ENCODE results near the gene TOGARAM1. TPM values are rescaled to one million over a fixed set of nuclear protein-coding genes. Genes with fewer than 3 reads are reported as not detected.

Gene TOGARAM1
- total and polyA plus RNA-seq, 9 of the 15 experiments (the other 6 are each of a cell fraction or from before 2014, with no cell fraction given) = 1.3 to 6.4 (median 3.7) TPM

DNA sequence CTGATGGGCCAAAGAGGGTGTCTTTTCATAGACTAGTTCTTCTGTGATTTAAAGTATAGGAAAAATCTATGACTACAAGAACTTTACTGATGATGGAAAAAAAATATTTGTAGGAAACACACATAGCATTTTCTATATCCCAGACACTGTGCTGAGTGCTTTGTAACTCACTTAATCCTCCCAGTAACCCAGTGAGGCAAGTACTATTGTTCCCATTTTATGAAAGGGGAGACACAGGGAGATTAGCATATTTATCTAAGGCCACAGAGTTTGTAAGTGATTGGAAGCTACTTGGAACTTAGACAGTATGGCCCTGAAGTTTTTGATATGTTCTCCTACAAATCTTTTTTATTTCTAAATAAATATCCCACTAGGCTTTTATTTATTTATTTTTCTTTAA, 141.8 kb downstream of the TOGARAM1 start (continued):
- TF ChIP-seq ZBTB40 (IDR thresholded peaks at IDR 0.05) (no peak), ZBTB40 (CRISPR knock-in tag; IDR thresholded peaks at IDR 0.05) (no peak), RFX7 (CRISPR knock-in tag; IDR thresholded peaks at IDR 0.05) (no peak), U2AF1 (optimal IDR thresholded peaks at IDR 0.05; ENCODE audit: low read depth, low read length) (no peak), MTA3 (IDR thresholded peaks at IDR 0.05; ENCODE audit: borderline replicate concordance) (no peak), ZC3H8 (IDR thresholded peaks at IDR 0.05) (no peak), ZNF311 (CRISPR knock-in tag; IDR thresholded peaks at IDR 0.05) (no peak)
- TF ChIP-seq, protein P1, sequence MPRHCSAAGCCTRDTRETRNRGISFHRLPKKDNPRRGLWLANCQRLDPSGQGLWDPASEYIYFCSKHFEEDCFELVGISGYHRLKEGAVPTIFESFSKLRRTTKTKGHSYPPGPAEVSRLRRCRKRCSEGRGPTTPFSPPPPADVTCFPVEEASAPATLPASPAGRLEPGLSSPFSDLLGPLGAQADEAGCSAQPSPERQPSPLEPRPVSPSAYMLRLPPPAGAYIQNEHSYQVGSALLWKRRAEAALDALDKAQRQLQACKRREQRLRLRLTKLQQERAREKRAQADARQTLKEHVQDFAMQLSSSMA (CRISPR knock-in tag; IDR thresholded peaks at IDR 0.05) = no peak
